Activated CD4-positive, alpha-beta T cell treated with anti-CD3 and anti-CD28 coated beads, Interleukin-2, amount 50 U/mL, for 1 hour (primary cell): ENCODE measurements around the gene IGF2.

Experiments
- DNase-seq: peaks from one replicate; pipeline ENCODE4 v3.0.0-alpha.2; 2020

Gene IGF2

GRCh38 chr11:2090172-2091111 is 48.7 kb downstream of the IGF2 start:
- DNase-seq = no peak

GRCh38 chr11:2089536-2090165 is 49.5 kb downstream of the IGF2 start:
- peak; percentile 8 for DNase-seq

- no peak for DNase-seq
Observed at GRCh38 chr11:2088746-2089535, 50.2 kb downstream of the IGF2 start.

- no peak for DNase-seq
Observed at GRCh38 chr11:2088284-2088683, 50.9 kb downstream of the IGF2 start.

- DNase-seq = no peak
Observed at GRCh38 chr11:2086239-2087040, 52.7 kb downstream of the IGF2 start.

- DNase-seq = no peak
Observed at GRCh38 chr11:2085251-2086066, 53.7 kb downstream of the IGF2 start.

- no peak for DNase-seq
Observed at GRCh38 chr11:2084721-2085120, 54.5 kb downstream of the IGF2 start.
